ENCODE data around the gene NAAA.
A peak's percentile ranks its signal among the peaks of the same experiment; 100 is the strongest.
"Not testable (repeated sequence)": the region's sequence is repeated elsewhere in the genome, so short reads cannot be mapped to it uniquely, and the experiment has no call there.

NAAA gene

DNA sequence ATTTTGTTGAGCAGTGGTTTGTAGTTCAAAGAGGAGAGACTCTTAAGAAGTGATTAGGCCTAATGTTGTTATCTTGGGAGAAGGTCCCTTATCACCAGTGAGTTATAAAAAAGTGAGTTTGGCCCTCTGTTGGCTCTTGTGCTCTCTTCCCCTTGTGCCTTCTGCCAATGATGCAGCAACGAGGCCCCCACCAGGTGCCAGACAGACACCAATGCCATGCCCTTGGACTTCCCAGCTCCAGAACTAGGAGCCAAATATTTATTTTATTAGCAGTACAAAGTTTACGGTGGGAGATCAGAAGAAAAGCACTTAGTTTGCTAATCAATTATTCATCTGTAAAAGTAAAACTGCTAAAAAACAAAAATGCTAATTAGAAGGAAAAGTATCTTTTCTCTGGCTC lies 22.7 kb upstream of the NAAA start:
- H3K27ac ChIP-seq: no peak overlapping the region
- TF ChIP-seq CTCF (IDR thresholded peaks at IDR 0.05) (no peak), ZFX (IDR thresholded peaks at IDR 0.05; ENCODE audit: borderline replicate concordance) (no peak)

DNA sequence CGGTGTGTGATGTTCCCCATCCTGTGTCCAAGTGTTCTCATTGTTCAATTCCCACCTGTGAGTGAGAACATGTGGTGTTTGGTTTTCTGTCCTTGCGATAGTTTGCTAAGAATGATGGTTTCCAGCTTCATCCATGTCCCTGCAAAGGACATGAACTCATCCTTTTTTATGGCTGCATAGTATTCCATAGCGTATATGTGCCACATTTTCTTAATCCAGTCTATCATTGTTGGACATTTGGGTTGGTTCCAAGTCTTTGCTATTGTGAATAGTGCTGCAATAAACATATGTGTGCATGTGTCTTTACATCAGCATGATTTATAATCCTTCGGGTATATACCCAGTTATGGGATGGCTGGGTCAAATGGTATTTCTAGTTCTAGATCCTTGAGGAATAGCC lies 21.3 kb upstream of the NAAA start:
- H3K27ac ChIP-seq: not testable (repeated sequence)

DNA sequence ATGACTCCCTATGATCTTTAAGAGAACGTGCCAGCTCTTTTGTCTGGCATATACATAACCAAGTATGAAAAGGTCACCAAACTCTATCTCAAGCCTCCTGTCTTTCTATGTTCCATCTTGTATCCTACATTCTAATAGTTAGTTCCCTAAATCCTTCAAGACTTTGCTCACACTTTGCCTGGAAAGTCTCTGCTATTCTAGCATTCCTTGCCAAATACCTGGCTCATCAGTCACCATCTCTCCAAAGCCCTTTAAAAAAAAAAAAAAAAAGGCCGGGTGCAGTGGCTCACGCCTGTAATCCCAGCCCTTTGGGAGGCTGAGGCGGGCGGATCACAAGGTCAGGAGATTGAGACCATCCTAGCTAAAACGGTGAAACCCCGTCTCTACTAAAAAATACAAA lies 17.7 kb upstream of the NAAA start:
- H3K27ac ChIP-seq: not testable (repeated sequence)

DNA sequence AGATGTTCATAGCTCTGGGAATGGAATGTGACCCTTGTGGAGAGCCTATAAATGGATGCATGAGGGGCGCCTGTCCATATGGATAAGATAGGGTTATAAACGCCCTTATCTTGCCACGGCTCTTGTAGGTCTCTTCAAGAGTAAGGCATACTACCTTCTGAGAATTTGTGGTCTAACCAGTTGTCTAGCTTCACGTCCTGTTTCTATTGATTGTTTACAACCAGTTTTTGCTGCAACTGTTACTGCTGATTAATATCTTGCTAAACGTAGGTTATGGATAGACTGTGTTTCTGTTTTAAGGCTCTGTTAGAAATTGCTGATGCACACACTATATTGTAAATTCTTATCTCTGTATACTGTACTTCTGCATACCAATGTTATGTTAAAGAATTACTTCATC lies 14.0 kb upstream of the NAAA start:
- H3K27ac ChIP-seq: not testable (repeated sequence)

DNA sequence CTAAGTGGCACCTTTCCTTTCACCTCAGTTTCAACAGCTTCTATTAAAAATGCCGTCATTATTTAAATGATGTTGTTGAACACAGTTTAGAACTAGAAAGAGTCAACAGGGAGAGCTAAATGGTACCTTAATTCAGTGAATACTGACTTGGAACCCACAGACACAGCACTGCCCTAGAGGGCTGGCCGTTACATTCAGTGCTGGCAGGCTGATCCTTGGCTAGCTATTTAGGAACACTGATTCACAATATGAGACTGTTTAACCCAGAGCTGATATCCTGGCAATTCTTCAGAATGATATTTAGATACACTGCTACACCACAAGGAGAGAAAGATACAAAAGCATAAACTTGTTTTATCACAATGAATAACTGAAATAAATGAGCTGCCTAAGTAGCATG lies 12.7 kb upstream of the NAAA start:
- no peak for TF ChIP-seq CTCF (IDR thresholded peaks at IDR 0.05)
- no peak for TF ChIP-seq ZFX (IDR thresholded peaks at IDR 0.05; ENCODE audit: borderline replicate concordance)
- H3K27ac ChIP-seq: no peak overlapping the region

DNA sequence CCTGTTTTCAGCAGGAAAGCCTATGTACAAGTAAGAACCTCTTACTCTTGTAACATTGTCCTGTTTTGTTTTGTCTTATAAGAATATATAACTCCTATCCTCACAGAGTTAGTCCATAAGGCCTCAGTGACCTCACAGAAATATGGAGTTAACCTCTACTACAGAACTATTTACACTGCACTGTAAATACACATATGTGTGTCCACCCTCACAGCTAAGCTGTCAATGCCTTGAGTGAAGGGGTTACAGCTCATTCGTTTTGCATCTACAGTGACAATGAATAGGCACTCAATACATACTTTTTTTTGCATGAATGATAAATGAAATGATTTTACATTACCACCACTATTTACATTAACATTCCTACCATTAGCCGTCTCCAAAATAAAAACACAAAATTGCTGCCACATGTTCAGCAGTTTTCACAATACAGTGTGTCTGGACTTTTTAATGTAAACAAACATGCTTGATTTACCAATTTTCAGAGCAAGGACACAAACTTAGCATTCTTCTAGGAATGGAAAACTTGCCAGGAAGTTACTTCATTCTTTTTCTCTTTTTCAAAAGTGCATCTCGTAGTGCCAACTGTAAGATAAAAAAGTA lies 9.5 kb upstream of the NAAA start:
- TF ChIP-seq ZFX (IDR thresholded peaks at IDR 0.05; ENCODE audit: borderline replicate concordance): no peak
- TF ChIP-seq CTCF (IDR thresholded peaks at IDR 0.05): no peak
- H3K27ac ChIP-seq: peak overlapping the region; percentile 75; the same call in 1 of the 2 replicates

DNA sequence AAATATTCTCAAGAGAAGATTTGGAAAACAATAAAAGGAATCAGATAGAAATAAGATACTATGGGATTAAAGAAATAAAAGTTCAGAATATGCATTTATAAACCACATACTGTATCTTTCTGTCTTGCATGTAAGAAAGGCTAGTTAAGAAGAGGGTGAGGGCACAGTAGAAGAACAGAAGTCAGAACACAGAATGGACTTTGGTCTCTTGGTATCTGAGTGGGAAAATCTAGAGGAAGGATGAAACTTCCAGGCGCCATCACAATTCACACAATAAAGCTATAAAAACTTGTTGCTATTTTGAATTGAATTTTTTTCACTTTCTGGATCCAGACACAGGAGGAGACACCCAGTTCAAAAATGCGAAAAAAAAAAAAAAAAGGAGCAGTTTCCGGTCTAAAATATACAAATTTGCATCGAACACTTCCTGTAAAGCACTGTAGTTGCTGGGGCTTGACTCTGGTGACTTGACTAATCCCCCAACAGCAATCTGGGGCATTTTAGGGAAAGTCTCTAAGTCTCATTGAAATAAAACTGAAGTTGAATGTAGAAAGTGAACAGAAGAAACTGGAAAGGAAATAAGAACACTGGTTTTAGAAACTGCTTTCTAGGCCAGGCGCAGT lies 8.1 kb upstream of the NAAA start:
- peak overlapping the region; percentile 75 for H3K27ac ChIP-seq
- TF ChIP-seq CTCF (IDR thresholded peaks at IDR 0.05) (no peak), ZFX (IDR thresholded peaks at IDR 0.05; ENCODE audit: borderline replicate concordance) (no peak)

DNA sequence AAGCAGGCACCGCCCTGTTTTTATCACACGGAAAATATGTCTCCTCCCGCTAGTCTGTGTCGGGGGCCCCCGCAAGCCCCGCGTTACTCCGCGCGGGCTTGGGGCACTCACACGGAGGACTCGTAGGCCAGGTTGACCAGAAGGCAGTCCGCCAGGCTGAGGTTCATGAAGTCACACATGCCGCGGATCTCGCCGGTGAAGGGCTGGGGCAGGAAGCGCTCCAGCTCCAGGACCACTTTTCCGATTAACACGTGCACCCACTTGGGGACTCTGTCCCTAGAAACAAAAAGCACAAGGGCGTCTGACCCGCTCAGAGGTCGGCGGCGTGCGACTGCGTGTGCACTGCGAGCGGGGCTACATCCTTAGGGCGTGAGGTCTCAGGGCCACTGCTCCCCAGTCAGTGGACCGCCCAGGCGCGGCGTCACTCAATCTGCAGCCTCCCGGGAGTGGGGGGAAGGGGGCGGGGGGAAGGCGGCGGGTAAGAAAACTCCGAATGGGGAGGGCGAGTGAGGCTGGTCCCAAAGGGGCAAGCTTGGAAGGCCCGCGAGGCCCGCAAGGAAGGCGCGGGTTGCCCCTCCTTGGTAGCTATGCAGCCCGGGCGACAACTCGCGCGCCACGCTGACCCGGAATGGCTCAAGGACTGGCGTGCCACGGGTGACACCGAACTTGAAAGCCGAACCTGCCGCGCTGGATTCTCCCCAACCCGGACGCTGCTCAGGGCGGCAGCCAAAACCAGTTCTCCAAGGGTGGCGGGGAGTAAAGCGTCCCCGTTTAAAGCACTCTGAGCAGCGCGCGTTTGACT lies 722 bp downstream of the NAAA start:
- peak overlapping the region; percentile 70 for H3K27ac ChIP-seq

More for the DNA sequence above, 722 bp downstream of the NAAA start:
- TF ChIP-seq CTCF (IDR thresholded peaks at IDR 0.05) (no peak), ZFX (IDR thresholded peaks at IDR 0.05; ENCODE audit: borderline replicate concordance) (no peak)
